GM21576 (cell line): ENCODE data around the gene TTC28.

ENCODE experiments used
- ATAC-seq: cut with Tn5 transposase; IDR thresholded peaks from one replicate; pipeline ENCODE4 v1.9.1; 2021; ENCODE audit warnings: mild to moderate bottlenecking, moderate library complexity; ENCODE audit not compliant: unreplicated experiment

TTC28 gene

DNA sequence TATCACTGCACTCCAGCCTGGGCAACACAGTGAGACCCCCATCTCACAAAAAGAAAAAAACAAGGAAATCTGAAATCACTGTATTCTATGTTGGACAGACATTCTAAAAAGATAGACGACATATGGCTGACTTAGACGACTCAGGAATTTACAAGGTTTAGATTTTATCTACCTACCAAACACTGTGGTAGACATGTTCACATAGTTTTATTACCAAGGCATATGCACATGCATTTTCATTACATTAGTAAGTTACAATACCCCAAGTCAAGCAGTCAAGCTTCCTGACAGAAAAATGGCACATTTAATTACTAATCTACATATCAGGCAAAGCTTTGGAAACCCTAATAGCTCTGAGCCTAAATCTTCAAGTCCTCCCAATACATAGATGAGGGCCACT, 262.2 kb downstream of the TTC28 start:
- no peak for ATAC-seq

DNA sequence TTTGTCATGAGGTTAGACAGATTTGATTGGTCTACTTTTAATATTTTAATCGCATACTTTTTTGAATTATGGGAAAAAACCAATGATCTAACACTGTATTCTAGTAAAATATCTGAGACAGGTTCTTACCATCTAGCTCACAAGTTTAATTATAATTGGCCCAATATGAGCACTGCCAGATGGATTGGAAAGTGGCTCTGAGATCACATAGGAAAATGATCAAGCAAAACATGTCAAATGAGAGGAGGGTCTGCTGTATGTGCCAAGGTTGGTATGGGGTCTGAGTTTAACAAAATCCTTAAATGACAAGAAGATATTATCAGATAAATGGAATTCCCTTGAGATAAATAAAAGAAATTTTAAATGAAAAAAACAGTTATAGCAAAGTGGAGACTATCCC, 264.7 kb downstream of the TTC28 start:
- ATAC-seq, result no peak

- ATAC-seq, result no peak
Measured at GRCh38 chr22:28413612-28414399, 265.8 kb downstream of the TTC28 start.

DNA sequence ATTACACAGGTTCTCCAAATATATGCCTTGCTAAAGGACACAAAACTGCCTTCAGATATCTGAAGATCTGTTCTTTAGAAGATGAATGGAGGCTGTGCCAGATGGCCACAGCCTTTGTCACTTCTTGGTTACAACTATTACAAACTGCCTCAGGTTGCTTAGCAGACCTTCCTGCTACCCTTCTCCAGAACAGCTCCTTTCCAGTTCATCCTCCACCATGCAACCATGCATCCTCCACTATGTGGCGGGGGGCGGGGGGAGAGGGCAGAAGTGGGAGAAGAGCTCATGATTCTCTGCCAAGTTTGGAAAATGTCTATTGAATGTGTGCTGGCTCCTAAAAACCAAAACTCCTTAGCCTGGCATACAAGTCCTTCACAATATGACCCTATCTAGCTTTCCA, 267.5 kb downstream of the TTC28 start:
- ATAC-seq, result no peak

DNA sequence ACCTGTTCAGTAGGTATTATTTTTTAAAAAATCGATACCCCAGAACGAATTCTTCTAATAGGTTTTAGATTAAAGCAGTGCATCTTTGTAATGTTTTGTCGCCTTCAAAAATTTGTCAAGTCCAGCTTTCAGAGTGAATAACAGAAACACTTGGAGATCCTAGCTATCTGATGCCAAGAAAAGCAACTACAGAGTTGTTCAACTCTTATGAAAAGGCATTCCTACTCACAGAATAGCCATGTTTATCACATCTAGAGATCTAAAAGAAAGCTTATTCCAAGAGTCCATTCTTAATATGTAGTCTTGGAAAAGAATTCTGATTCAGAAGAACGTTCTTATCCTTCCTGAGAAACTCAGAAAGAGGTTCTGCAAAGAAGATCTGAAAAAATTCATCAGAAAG, 268.5 kb downstream of the TTC28 start:
- no peak for ATAC-seq

DNA sequence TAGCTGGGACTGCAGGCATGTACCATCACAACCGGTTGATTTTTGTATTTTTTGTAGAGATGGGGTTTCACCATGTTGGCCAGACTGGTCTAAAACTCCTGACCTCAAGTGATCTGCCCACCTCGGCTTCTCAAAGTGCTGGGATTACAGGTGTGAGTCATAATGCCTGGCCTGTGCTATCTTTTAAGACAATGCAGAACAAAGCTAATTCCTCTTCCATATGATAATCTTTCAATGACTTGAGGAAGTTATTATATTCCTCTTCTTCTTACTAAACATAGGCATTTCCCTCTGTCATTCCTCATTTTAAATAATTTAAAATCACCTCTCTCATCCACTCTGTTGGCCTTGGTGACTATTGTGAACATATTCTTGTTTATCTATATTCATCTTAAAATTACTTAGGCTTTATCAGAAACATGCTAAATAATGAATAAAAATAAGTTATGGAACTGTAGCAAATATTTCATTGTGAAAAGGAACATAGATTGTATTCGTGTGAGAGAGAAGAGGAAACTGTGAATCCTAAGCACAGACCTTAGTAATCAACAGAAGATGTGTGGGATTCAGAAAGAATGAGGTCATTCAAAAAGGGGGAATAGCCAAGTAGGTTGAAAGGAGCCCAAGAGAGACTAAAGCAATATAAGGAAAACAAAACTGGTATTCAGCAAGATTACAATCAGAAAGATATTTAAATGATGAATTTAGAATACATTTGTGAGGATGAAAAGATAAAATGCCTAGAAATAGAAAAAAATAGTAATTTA, 269.4 kb downstream of the TTC28 start:
- no peak for ATAC-seq

- ATAC-seq, result no peak
Measured at GRCh38 chr22:28408709-28409108, 270.9 kb downstream of the TTC28 start.

GRCh38 chr22:28407645-28408044, 272.0 kb downstream of the TTC28 start:
- ATAC-seq, result no peak

- ATAC-seq, result no peak
Measured at GRCh38 chr22:28406246-28406645, 273.4 kb downstream of the TTC28 start.

- ATAC-seq, result no peak
Measured at GRCh38 chr22:28405588-28405987, 274.1 kb downstream of the TTC28 start.

GRCh38 chr22:28402539-28402938, 277.1 kb downstream of the TTC28 start:
- no peak for ATAC-seq

DNA sequence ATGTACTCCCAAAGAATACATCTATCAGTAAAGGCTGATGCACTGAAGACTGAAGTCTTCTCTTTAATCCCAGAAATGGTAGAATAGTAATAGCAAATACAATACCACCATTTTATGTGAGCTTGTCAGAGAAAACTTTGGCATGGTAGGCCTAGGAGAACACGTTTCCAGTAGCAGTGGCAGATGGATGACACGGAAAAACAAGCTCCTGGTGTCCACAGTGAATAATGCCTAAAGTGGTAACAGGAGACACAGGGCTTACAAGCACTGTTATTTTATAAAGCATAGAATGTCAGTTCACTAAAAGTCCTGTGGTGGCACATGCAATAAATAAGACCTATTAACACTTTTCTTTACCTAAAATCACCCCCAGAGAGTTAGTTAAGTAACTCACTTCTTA, 277.6 kb downstream of the TTC28 start:
- ATAC-seq, result no peak

DNA sequence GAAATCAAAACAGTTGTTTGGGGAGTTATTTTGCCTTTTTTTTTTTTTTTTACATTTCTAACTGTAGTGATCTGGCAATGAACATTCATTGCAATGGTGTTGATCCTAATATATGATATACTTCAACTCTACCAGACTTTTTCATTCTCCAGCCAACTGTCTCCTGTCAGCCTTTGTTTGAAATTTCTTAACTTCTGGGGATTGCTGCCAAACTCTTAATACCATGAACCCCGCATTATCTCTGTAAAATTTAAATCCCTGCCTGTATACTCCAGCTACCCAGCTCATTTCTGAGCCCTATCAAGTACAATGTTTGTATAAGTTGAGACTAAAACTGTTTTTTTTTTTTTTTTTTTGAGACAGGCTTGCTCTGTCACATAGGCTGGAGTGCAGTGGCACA, 280.7 kb downstream of the TTC28 start:
- no peak for ATAC-seq

- ATAC-seq, result no peak
Measured at GRCh38 chr22:28398355-28398754, 281.3 kb downstream of the TTC28 start.

DNA sequence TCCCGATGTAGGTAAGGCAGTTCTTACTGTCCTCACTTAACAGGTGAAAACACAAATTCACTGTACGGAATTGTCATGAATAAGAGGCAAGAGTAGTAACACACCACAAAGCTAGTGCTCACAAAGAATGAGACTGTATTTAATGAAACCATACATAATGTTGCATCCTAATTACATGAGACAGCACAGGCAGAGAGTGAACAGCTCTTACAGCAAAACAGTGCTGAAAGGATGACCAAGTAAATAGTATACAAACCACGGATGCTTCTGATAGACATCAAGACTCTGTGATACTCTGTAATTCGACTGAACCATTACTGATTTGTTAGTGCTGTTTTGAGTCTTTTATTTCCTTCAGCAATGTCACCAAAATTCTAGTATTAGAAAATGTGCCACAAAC, 282.3 kb downstream of the TTC28 start:
- no peak for ATAC-seq

DNA sequence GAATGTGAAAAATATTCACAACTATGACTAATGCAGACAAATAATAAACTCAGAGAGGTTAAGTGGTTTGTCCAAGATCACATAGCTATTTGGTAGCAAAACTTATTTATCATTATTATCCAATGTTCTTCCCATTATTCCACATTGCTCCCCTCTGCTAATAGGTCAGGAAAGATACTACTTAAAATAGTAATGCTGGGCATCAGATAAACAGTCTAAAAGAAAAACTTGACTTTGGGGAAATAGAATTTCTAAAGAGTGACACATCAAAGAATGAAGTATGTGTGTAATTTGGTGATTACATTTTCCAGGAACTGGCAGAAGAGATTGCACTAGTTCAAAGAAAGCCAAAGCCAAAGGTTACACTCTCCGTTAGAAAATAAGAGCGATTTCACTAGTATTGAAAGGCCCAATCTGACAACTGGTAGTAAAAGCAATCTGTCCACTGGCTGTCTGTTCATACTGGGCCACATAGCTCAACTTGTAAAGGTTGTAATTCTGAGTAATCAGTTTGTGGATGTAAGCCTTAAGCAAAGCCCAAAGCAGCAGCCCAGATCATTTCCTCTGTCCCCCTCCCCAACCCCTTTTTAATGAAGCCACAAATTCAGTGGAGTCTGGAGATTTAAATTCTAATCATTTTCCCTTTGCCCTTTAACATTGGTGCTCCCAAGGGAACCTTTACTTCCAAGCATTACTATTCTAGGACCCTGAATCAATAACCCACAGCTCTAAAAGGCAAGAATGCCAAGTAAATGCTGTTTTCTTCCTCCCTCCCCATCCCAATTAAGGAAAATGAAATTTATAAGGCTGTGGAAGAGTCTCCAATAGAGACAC, 283.5 kb downstream of the TTC28 start:
- no peak for ATAC-seq

- no peak for ATAC-seq
Measured at GRCh38 chr22:28395520-28395919, 284.1 kb downstream of the TTC28 start.

GRCh38 chr22:28394513-28395110, 285.0 kb downstream of the TTC28 start:
- ATAC-seq, result no peak

DNA sequence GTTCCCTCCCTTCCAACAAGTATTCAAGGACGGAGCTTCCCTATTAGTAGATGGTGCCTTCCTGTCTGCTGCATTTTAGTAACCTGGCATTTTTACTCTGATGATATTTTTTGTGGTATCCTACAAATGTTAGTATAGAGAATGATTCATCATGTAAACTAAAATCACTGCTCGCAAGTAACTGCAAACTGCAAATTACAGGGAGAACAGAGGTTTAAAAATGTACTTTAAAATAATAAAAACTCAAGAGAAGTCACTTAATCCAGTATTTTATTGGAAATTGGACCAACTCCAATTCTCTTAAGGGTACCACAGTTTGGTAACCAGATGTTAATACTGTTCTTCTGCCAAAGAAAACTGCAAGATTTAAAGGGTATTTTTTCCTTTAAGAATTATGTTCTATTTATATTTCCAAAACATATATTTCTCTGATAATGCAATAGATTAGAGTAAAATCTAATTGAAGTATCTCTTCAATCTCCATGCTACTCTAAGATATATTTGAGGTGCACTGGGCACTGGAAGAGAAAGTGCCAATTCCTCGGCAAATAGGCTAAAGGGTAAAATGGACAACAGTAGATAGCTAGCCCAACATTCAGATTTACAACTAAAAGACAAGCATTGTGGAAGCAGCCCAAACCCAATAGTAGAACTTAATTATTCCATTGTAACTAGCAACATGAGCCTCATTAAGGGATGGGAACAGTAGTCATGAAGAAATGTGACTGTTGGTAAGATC, 298.0 kb downstream of the TTC28 start:
- no peak for ATAC-seq

DNA sequence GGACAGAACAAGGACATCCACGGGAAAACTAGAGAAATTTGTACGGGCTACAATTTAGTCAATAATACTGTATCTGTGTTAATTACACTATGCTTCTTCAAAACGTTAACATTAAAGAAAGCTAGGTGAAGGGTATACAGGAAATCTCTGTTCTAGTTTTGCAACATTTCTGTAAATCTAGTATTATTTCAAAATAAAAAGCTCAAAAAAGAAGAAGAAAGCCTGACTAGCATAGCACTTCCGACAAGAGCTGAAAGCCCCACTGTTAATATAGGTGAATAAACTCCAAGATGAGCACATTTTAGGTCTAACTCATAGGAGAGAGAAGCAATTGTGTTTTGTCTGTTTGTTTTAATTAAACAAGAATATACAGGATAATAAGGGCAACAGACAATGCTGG, 299.7 kb downstream of the TTC28 start:
- no peak for ATAC-seq
